GM23338 (cell line): Measurements from ENCODE around the gene MYO1D. TPM values are rescaled to one million over a fixed set of nuclear protein-coding genes. Genes with fewer than 3 reads are reported as not detected.

ENCODE experiments used
- ATAC-seq: fragments of 200-7000 bp; cut with Tn5 transposase; 3 replicates; pipeline ENCODE4 v1.9.1; 2020
- DNase-seq: peaks from one replicate; pipeline ENCODE4 v3.0.0-alpha.2; 2015; ENCODE audit warnings: low spot score
- H2AFZ ChIP-seq: fragments of 200-600 bp; sonication (generic); 2 replicates; pipeline ENCODE4 v1.8.0; 2016; ENCODE audit warnings: antibody characterized with exemption, mild to moderate bottlenecking, moderate library complexity
- H3F3A ChIP-seq: fragments of 200-600 bp; sonication (generic); replicated peaks from 2 replicates; pipeline ENCODE4 v1.8.0; 2017; ENCODE audit warnings: antibody characterized with exemption, mixed run types, low read depth
- H3K27ac ChIP-seq: fragments of 200-600 bp; sonication (generic); 2 replicates; pipeline ENCODE4 v1.6.1; 2016; ENCODE audit warnings: low read depth
- H3K27me3 ChIP-seq: fragments of 200-600 bp; sonication (generic); 2 replicates; pipeline ENCODE4 v1.8.0; 2016; ENCODE audit warnings: mild to moderate bottlenecking, mixed run types, moderate library complexity; ENCODE audit not compliant: insufficient read depth
- H3K36me3 ChIP-seq: fragments of 200-600 bp; sonication (generic); 2 replicates; pipeline ENCODE4 v1.8.0; 2016; ENCODE audit warnings: mild to moderate bottlenecking; ENCODE audit not compliant: insufficient read depth
- H3K4me1 ChIP-seq: fragments of 200-600 bp; sonication (generic); 2 replicates; pipeline ENCODE4 v1.8.0; 2016; ENCODE audit warnings: mild to moderate bottlenecking, moderate library complexity; ENCODE audit not compliant: insufficient read depth
- H3K4me2 ChIP-seq: fragments of 200-600 bp; sonication (generic); 2 replicates; pipeline ENCODE4 v1.7.1; 2017; ENCODE audit warnings: mixed run types
- H3K4me3 ChIP-seq: fragments of 200-600 bp; sonication (generic); 2 replicates; pipeline ENCODE4 v1.6.1; 2016; ENCODE audit warnings: mixed run types
- H3K79me2 ChIP-seq: fragments of 200-600 bp; sonication (generic); replicated peaks from 2 replicates; pipeline ENCODE4 v1.8.0; 2017; ENCODE audit warnings: mild to moderate bottlenecking; ENCODE audit not compliant: insufficient read depth
- H3K9me2 ChIP-seq: fragments of 200-600 bp; sonication (generic); 2 replicates; pipeline ENCODE4 v1.8.0; 2017; ENCODE audit not compliant: insufficient read depth
- H4K20me1 ChIP-seq: fragments of 200-600 bp; sonication (generic); replicated peaks from 2 replicates; pipeline ENCODE4 v1.8.0; 2017; ENCODE audit warnings: mild to moderate bottlenecking; ENCODE audit not compliant: insufficient read depth
- H3K27ac Mint-ChIP-seq: 2 replicates; pipeline ENCODE4 v1.8.0; 2020; ENCODE audit warnings: inconsistent platforms, mild to moderate bottlenecking, moderate library complexity, mixed read lengths
- H3K27me3 Mint-ChIP-seq: 3 replicates; pipeline ENCODE4 v1.8.0; 2022; ENCODE audit warnings: low read depth, mild to moderate bottlenecking, moderate library complexity, mixed read lengths, inconsistent platforms; ENCODE audit not compliant: insufficient read depth, poor library complexity
- H3K36me3 Mint-ChIP-seq: 3 replicates; pipeline ENCODE4 v1.8.0; 2021; ENCODE audit warnings: low read depth, mild to moderate bottlenecking, inconsistent platforms, moderate library complexity, mixed read lengths
- H3K4me1 Mint-ChIP-seq: 3 replicates; pipeline ENCODE4 v1.8.0; 2020; ENCODE audit warnings: mild to moderate bottlenecking, inconsistent platforms, mixed read lengths
- H3K4me3 Mint-ChIP-seq: 3 replicates; pipeline ENCODE4 v1.8.0; 2021; ENCODE audit warnings: moderate library complexity, mild to moderate bottlenecking, inconsistent platforms, mixed read lengths
- H3K9me3 Mint-ChIP-seq: 3 replicates; pipeline ENCODE4 v1.8.0; 2020; ENCODE audit warnings: moderate library complexity, mild to moderate bottlenecking, inconsistent platforms, mixed read lengths
- CREB1 ChIP-seq: fragments of 250-450 bp; sonication (Bioruptor Pico); IDR thresholded peaks from 2 replicates; pipeline ENCODE4 v1.5.0; 2020; ENCODE audit warnings: low read depth, mild to moderate bottlenecking, moderate library complexity
- CTCF ChIP-seq, 2 experiments: fragments of 200-600 bp in 1 of 2; sonication (generic) in 1 of 2; conservative IDR thresholded peaks; 2 replicates each; pipeline versions ENCODE4 v1.5.1 to v1.6.1; 2016 to 2017; ENCODE audit warnings: antibody characterized with exemption in 2 of 2, low read depth in 2 of 2, mild to moderate bottlenecking in 2 of 2, moderate library complexity in 1 of 2
- ETS1 ChIP-seq: IDR thresholded peaks from 2 replicates; pipeline ENCODE4 v1.6.1; 2016; ENCODE audit warnings: antibody characterized with exemption
- EZH2 ChIP-seq: fragments of 200-600 bp; sonication (generic); IDR thresholded peaks from one replicate; pipeline ENCODE4 v1.8.0; 2017; ENCODE audit warnings: antibody characterized with exemption, mild to moderate bottlenecking, low read depth; ENCODE audit not compliant: unreplicated experiment
- EZH2phosphoT487 ChIP-seq: fragments of 200-600 bp; sonication (generic); IDR thresholded peaks from one replicate; pipeline ENCODE4 v1.8.1; 2018; ENCODE audit warnings: antibody characterized with exemption; ENCODE audit not compliant: unreplicated experiment
- JUNB ChIP-seq: IDR thresholded peaks from one replicate; pipeline ENCODE4 v1.6.1; 2016; ENCODE audit warnings: antibody characterized with exemption; ENCODE audit not compliant: unreplicated experiment
- NANOG ChIP-seq: IDR thresholded peaks from 2 replicates; pipeline ENCODE4 v1.6.1; 2016; ENCODE audit warnings: antibody characterized with exemption, borderline replicate concordance
- POLR2AphosphoS5 ChIP-seq: IDR thresholded peaks from 2 replicates; pipeline ENCODE4 v1.6.1; 2016; ENCODE audit warnings: antibody characterized with exemption, low read depth
- STAT1 ChIP-seq: IDR thresholded peaks from one replicate; pipeline ENCODE4 v1.6.1; 2016; ENCODE audit warnings: antibody characterized with exemption; ENCODE audit not compliant: unreplicated experiment
- ZNF114 ChIP-seq: fragments of 250-450 bp; sonication (Bioruptor Pico); IDR thresholded peaks from 2 replicates; pipeline ENCODE4 v1.5.0; 2020; ENCODE audit warnings: mild to moderate bottlenecking, moderate library complexity
- ZNF331 ChIP-seq: fragments of 250-450 bp; sonication (Bioruptor Pico); IDR thresholded peaks from 2 replicates; pipeline ENCODE4 v1.5.0; 2020; ENCODE audit warnings: low read depth, mild to moderate bottlenecking, moderate library complexity
- polyA plus RNA-seq: library from polyadenylated mRNA; unstranded; fragments of >200 nt; fragmentation: Nextera tagmentation; extraction: Ambion mirVana; gene quantifications from 2 replicates; pipeline ENCODE4 v1.2.1, GENCODE V29; 2016
- total RNA-seq: library from RNA; depleted of rRNA; stranded (reverse); fragments of >200 nt; shearing (Covaris generic); gene quantifications from 2 replicates; pipeline ENCODE4 v1.2.3, GENCODE V29; 2014
- TF ChIP-seq, protein P1 (sequence below): IDR thresholded peaks from one replicate; pipeline ENCODE4 v1.6.1; 2018; ENCODE audit warnings: antibody characterized with exemption; ENCODE audit not compliant: unreplicated experiment
- TF ChIP-seq, protein P2 (sequence below): fragments of 250-450 bp; sonication (Bioruptor Pico); IDR thresholded peaks from 2 replicates; pipeline ENCODE4 v1.5.0; 2020; ENCODE audit warnings: mild to moderate bottlenecking, moderate library complexity

The MYO1D gene
- total and polyA plus RNA-seq, 2 experiments from 2014 or later: 8.6 to 28.6 TPM

- TF ChIP-seq EZH2phosphoT487: no peak
- TF ChIP-seq JUNB: no peak
- TF ChIP-seq POLR2AphosphoS5: no peak
- TF ChIP-seq ZNF114 (CRISPR knock-in tag): no peak
- no peak for TF ChIP-seq ETS1
- no peak for TF ChIP-seq CREB1 (CRISPR knock-in tag)
- TF ChIP-seq NANOG: no peak
Measured at GRCh38 chr17:32854207-32854606, 22.7 kb downstream of the MYO1D start (continued).

DNA sequence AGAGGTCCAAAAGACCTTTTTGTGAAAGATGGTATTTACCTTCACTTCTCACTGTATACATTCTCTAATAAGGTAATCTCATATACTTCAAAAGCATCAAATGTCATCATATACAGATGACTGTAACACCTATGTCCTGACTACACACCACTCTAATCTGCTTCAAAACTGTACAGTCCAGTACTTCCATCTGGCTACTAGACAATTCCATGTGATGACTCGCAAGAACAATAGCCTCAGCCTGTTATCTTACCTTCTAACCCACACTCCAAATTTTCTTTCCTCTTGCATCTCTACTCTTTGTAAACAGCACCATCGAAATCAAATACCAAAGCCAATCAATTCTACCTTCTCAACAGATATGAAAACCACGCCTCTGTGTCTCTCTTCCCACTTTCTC lies 24.1 kb downstream of the MYO1D start:
- no peak for DNase-seq
- Mint-ChIP-seq H3K36me3 (no peaks in the 10 kb centered on the region), H3K27me3 (no peaks in the 10 kb centered on the region), H3K4me3 (no peak overlapping the region), H3K9me3 (no peaks in the 10 kb centered on the region), H3K27ac (no peak overlapping the region), H3K4me1 (peaks cover 23% of the 10 kb centered on the region)
- no peak for TF ChIP-seq CREB1 (CRISPR knock-in tag)
- TF ChIP-seq EZH2phosphoT487: no peak
- TF ChIP-seq JUNB: no peak
- TF ChIP-seq ZNF331 (CRISPR knock-in tag): no peak
- no peak for TF ChIP-seq POLR2AphosphoS5
- TF ChIP-seq STAT1: no peak
- TF ChIP-seq, protein P1, sequence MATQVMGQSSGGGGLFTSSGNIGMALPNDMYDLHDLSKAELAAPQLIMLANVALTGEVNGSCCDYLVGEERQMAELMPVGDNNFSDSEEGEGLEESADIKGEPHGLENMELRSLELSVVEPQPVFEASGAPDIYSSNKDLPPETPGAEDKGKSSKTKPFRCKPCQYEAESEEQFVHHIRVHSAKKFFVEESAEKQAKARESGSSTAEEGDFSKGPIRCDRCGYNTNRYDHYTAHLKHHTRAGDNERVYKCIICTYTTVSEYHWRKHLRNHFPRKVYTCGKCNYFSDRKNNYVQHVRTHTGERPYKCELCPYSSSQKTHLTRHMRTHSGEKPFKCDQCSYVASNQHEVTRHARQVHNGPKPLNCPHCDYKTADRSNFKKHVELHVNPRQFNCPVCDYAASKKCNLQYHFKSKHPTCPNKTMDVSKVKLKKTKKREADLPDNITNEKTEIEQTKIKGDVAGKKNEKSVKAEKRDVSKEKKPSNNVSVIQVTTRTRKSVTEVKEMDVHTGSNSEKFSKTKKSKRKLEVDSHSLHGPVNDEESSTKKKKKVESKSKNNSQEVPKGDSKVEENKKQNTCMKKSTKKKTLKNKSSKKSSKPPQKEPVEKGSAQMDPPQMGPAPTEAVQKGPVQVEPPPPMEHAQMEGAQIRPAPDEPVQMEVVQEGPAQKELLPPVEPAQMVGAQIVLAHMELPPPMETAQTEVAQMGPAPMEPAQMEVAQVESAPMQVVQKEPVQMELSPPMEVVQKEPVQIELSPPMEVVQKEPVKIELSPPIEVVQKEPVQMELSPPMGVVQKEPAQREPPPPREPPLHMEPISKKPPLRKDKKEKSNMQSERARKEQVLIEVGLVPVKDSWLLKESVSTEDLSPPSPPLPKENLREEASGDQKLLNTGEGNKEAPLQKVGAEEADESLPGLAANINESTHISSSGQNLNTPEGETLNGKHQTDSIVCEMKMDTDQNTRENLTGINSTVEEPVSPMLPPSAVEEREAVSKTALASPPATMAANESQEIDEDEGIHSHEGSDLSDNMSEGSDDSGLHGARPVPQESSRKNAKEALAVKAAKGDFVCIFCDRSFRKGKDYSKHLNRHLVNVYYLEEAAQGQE: no peak
- TF ChIP-seq ZNF114 (CRISPR knock-in tag): no peak
- no peak for TF ChIP-seq CTCF (conservative IDR thresholded peaks at IDR 0.05; ENCODE audit: low read depth in 2 of 2)
- TF ChIP-seq, protein P2, sequence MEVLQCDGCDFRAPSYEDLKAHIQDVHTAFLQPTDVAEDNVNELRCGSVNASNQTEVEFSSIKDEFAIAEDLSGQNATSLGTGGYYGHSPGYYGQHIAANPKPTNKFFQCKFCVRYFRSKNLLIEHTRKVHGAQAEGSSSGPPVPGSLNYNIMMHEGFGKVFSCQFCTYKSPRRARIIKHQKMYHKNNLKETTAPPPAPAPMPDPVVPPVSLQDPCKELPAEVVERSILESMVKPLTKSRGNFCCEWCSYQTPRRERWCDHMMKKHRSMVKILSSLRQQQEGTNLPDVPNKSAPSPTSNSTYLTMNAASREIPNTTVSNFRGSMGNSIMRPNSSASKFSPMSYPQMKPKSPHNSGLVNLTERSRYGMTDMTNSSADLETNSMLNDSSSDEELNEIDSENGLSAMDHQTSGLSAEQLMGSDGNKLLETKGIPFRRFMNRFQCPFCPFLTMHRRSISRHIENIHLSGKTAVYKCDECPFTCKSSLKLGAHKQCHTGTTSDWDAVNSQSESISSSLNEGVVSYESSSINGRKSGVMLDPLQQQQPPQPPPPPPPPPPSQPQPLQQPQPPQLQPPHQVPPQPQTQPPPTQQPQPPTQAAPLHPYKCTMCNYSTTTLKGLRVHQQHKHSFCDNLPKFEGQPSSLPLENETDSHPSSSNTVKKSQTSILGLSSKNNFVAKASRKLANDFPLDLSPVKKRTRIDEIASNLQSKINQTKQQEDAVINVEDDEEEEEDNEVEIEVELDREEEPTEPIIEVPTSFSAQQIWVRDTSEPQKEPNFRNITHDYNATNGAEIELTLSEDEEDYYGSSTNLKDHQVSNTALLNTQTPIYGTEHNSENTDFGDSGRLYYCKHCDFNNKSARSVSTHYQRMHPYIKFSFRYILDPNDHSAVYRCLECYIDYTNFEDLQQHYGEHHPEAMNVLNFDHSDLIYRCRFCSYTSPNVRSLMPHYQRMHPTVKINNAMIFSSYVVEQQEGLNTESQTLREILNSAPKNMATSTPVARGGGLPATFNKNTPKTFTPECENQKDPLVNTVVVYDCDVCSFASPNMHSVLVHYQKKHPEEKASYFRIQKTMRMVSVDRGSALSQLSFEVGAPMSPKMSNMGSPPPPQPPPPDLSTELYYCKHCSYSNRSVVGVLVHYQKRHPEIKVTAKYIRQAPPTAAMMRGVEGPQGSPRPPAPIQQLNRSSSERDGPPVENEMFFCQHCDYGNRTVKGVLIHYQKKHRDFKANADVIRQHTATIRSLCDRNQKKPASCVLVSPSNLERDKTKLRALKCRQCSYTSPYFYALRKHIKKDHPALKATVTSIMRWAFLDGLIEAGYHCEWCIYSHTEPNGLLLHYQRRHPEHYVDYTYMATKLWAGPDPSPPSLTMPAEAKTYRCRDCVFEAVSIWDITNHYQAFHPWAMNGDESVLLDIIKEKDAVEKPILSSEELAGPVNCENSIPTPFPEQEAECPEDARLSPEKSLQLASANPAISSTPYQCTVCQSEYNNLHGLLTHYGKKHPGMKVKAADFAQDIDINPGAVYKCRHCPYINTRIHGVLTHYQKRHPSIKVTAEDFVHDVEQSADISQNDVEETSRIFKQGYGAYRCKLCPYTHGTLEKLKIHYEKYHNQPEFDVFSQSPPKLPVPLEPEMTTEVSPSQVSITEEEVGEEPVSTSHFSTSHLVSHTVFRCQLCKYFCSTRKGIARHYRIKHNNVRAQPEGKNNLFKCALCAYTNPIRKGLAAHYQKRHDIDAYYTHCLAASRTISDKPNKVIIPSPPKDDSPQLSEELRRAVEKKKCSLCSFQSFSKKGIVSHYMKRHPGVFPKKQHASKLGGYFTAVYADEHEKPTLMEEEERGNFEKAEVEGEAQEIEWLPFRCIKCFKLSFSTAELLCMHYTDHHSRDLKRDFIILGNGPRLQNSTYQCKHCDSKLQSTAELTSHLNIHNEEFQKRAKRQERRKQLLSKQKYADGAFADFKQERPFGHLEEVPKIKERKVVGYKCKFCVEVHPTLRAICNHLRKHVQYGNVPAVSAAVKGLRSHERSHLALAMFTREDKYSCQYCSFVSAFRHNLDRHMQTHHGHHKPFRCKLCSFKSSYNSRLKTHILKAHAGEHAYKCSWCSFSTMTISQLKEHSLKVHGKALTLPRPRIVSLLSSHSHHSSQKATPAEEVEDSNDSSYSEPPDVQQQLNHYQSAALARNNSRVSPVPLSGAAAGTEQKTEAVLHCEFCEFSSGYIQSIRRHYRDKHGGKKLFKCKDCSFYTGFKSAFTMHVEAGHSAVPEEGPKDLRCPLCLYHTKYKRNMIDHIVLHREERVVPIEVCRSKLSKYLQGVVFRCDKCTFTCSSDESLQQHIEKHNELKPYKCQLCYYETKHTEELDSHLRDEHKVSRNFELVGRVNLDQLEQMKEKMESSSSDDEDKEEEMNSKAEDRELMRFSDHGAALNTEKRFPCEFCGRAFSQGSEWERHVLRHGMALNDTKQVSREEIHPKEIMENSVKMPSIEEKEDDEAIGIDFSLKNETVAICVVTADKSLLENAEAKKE (CRISPR knock-in tag): no peak
- TF ChIP-seq EZH2: no peak
- H3K9me2 ChIP-seq: no peaks in the 10 kb centered on the region
- H3K36me3 ChIP-seq: no peaks in the 10 kb centered on the region
- no peak overlapping the region for H2AFZ ChIP-seq
- no peaks in the 10 kb centered on the region for H3F3A ChIP-seq
- no peaks in the 10 kb centered on the region for H3K27me3 ChIP-seq
- peaks cover 14% of the 10 kb centered on the region; the same call in 1 of the 2 replicates for H3K4me1 ChIP-seq
- no peak for ATAC-seq
- no peaks in the 10 kb centered on the region for H4K20me1 ChIP-seq
- H3K79me2 ChIP-seq: peaks cover 22% of the 10 kb centered on the region
- no peak overlapping the region for H3K4me2 ChIP-seq
- no peak overlapping the region for H3K4me3 ChIP-seq
- no peak overlapping the region for H3K27ac ChIP-seq
